Loucy (cell line): Measurements from ENCODE around the gene CMTR1.

ENCODE experiments used
- CTCF ChIP-seq: fragments of 200-600 bp; sonication (generic); conservative IDR thresholded peaks from 2 replicates; pipeline ENCODE4 v1.5.1; 2014; ENCODE audit warnings: mild to moderate bottlenecking, antibody characterized with exemption, low read length
- EZH2phosphoT487 ChIP-seq: fragments of 200-600 bp; IDR thresholded peaks from 2 replicates; pipeline ENCODE4 v1.6.1; 2018; ENCODE audit warnings: antibody characterized with exemption, mild to moderate bottlenecking, moderate library complexity, borderline replicate concordance

GRCh38 chr6:37399131-37399530, 33.9 kb upstream of the CMTR1 start:
- TF ChIP-seq CTCF (no peak), EZH2phosphoT487 (no peak)
